ENCODE results near the gene DNAJC24.

DNAJC24 gene

DNA sequence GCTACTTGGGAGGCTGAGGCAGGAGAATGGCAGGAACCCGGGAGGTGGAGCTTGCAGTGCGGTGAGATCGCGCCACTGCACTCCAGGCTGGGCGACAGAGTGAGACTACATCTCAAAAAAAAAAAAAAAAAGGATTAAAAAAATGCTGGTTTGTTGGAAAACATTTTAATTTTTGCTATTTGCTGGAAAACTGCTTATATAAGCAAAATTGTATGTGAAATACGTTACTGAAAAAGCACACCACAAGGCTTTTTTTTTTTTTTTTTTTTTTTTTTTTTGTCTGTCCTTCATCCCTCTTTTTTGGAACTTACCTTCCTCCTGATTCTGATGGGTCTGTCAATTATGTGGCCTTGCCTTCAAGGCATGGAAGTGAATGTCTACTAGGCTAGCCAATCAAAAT is 41.0 kb upstream of the DNAJC24 start:
- TF ChIP-seq, protein P1, sequence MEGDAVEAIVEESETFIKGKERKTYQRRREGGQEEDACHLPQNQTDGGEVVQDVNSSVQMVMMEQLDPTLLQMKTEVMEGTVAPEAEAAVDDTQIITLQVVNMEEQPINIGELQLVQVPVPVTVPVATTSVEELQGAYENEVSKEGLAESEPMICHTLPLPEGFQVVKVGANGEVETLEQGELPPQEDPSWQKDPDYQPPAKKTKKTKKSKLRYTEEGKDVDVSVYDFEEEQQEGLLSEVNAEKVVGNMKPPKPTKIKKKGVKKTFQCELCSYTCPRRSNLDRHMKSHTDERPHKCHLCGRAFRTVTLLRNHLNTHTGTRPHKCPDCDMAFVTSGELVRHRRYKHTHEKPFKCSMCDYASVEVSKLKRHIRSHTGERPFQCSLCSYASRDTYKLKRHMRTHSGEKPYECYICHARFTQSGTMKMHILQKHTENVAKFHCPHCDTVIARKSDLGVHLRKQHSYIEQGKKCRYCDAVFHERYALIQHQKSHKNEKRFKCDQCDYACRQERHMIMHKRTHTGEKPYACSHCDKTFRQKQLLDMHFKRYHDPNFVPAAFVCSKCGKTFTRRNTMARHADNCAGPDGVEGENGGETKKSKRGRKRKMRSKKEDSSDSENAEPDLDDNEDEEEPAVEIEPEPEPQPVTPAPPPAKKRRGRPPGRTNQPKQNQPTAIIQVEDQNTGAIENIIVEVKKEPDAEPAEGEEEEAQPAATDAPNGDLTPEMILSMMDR (IDR thresholded peaks at IDR 0.05; ENCODE audit: borderline replicate concordance, control extremely low read depth, extremely low read depth, insufficient read depth, missing control alignments): no peak
- no peak for DNase-seq (ENCODE audit: low spot score)
- in situ Hi-C loops (cut with MboI; ENCODE audit: low sequenced_read_pairs, unreplicated experiment): no loop called here

DNA sequence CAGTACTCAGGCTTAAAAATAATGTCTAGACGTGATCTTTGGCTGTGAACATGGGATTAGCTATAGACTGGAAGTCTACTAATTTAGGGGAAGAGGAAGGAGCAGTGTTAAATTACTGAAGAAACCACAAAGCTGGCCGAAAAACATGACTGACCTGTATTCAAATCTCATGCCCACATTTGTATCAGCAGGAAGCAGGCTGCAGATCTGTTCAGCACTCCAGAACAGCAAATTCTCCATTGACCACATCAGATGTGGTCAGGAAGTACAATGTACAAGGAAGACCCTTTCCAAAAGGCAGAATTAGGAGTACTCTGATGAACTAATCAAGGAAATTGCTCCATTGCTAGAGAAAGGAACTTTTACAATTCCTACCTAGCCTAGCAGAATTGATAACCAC is 31.9 kb upstream of the DNAJC24 start:
- DNase-seq (ENCODE audit: low spot score): no peak
- TF ChIP-seq, protein P1 (IDR thresholded peaks at IDR 0.05; ENCODE audit: borderline replicate concordance, control extremely low read depth, extremely low read depth, insufficient read depth, missing control alignments): no peak
- in situ Hi-C loops (cut with MboI; ENCODE audit: low sequenced_read_pairs, unreplicated experiment): no loop called here

DNA sequence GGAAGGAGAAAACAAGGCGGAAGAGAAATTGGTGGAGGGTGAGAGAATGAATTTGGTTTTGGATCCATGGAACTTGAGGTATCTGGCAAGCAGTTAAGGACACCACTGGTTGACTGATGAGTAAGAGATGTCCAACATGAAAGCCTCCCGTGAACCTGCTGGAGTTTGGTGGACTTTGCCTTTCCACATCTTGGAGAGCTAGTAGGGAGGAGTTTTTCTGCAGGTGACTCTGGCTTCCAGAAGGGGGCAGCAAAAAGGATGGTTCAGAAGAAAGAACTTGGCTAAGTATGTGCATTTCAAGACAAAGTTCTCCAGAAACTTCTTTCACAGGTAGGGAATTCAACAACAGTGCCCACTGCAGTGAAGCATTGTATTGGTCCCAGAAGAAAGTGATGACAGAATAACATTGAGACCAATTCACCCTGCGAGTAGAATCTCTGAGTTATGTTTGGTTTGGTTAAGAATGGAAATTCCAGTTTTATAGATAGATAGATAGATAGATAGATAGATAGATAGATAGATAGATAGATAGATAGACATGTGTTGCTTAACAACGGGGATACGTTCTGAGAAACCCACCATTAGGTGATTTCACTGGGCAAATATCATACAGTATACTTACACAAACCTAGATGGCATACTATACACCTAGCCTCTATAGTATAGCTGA is 28.6 kb upstream of the DNAJC24 start:
- TF ChIP-seq, protein P1 (IDR thresholded peaks at IDR 0.05; ENCODE audit: borderline replicate concordance, control extremely low read depth, extremely low read depth, insufficient read depth, missing control alignments): peak; percentile 32
- in situ Hi-C loops (cut with MboI; ENCODE audit: low sequenced_read_pairs, unreplicated experiment): no loop called here
- DNase-seq (ENCODE audit: low spot score): peak; percentile 32

DNA sequence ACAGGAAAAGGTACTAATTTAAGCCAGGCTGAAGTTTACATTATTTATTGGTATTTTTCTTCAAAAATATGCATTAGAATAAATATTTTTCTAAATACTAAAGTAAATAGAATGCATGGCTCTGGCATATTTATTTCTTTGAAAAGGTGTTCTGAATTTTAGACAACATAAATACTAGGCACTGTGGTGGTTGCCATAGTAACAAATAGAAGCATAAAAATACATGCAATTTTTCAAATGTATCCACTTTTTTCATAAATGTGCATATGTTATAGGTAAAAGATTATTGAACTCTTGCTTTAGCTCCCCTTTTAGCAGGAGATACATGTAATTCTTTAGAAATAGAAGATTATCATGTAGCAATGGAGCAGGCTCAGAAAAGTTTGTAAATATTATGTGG is 18.5 kb upstream of the DNAJC24 start:
- in situ Hi-C loops (cut with MboI; ENCODE audit: low sequenced_read_pairs, unreplicated experiment): no loop called here
- no peak for DNase-seq (ENCODE audit: low spot score)
- TF ChIP-seq, protein P1 (IDR thresholded peaks at IDR 0.05; ENCODE audit: borderline replicate concordance, control extremely low read depth, extremely low read depth, insufficient read depth, missing control alignments): no peak

DNA sequence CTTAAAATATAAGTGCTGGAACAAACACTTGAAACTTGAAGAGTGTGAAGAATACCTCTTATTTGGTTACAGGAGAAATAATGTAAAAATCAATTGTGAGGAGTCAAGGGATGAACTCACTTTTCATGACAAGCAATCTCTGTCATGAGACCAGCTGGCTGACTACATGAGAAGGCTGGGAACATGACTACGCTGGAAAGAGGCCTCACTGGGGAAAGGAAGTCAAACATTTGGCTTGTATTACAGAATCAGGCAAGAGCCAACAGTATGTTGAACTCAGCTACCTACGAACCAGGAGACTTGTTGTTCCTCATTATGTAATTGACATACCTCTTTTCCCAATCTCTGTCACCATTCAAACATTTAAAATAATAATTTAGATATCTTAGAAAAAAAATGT is 14.5 kb upstream of the DNAJC24 start:
- TF ChIP-seq, protein P1 (IDR thresholded peaks at IDR 0.05; ENCODE audit: borderline replicate concordance, control extremely low read depth, extremely low read depth, insufficient read depth, missing control alignments): no peak
- no peak for DNase-seq (ENCODE audit: low spot score)
- in situ Hi-C loops (cut with MboI; ENCODE audit: low sequenced_read_pairs, unreplicated experiment): no loop called here

DNA sequence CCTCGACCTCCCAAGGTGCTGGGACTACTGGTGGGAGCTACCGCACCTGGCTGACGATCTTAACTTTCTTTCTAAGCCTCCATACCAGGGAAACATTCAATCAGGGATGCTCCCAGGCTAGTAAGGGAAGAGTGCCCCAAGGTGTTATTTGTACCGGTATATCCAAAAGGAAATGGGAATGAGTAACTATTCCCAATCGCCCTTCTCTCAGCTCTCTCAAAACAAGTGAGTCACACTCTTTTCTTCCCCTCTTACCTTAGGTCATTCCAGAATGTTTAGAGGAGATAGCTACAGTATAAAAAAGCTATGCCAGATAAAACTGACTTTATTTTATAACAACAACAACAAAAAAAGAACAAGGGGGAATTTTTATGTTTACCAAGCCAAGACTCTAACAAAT is 13.8 kb upstream of the DNAJC24 start:
- TF ChIP-seq, protein P1 (IDR thresholded peaks at IDR 0.05; ENCODE audit: borderline replicate concordance, control extremely low read depth, extremely low read depth, insufficient read depth, missing control alignments): no peak
- in situ Hi-C loops (cut with MboI; ENCODE audit: low sequenced_read_pairs, unreplicated experiment): no loop called here
- no peak for DNase-seq (ENCODE audit: low spot score)

Measured in GM13976 (cell line).